ENCODE results near the gene IFI44.

DNA sequence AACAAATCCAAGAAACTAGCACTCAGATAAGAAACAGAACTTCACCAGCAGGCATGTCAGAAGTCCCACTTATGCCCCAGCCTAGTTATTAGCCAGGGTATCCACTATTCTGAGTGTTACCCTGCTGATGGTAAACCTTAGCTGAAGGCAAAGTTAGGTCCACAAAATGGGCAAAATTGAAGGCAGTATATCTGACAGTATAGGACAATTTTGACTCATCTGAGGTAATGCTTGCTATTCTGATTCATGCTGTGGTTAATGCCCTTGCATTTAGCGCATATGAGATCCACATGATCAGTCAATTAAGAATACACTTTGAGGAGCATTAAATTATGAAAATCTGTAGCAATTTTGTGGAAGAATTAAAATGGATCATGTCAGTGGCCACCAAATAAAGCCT, 15.1 kb downstream of the IFI44 start:
- TF ChIP-seq, protein P1, sequence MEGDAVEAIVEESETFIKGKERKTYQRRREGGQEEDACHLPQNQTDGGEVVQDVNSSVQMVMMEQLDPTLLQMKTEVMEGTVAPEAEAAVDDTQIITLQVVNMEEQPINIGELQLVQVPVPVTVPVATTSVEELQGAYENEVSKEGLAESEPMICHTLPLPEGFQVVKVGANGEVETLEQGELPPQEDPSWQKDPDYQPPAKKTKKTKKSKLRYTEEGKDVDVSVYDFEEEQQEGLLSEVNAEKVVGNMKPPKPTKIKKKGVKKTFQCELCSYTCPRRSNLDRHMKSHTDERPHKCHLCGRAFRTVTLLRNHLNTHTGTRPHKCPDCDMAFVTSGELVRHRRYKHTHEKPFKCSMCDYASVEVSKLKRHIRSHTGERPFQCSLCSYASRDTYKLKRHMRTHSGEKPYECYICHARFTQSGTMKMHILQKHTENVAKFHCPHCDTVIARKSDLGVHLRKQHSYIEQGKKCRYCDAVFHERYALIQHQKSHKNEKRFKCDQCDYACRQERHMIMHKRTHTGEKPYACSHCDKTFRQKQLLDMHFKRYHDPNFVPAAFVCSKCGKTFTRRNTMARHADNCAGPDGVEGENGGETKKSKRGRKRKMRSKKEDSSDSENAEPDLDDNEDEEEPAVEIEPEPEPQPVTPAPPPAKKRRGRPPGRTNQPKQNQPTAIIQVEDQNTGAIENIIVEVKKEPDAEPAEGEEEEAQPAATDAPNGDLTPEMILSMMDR (IDR thresholded peaks at IDR 0.05), result no peak
- TF ChIP-seq POLR2A (IDR thresholded peaks at IDR 0.05; ENCODE audit: low read depth), result no peak
- no peak for TF ChIP-seq POLR2AphosphoS5 (IDR thresholded peaks at IDR 0.05)
- no peak for TF ChIP-seq EP300 (IDR thresholded peaks at IDR 0.05)

Data from esophagus muscularis mucosa (tissue), 4 donors.